Kidney (tissue), 14 donors: ENCODE measurements around the gene LMNA. TPM values are rescaled to one million over a fixed set of nuclear protein-coding genes. Genes with fewer than 3 reads are reported as not detected.

Experiments used
- DNase-seq, 5 donors: peaks; one replicate each; pipeline ENCODE4 v3.0.0-alpha.2; 2013 to 2020
- FAIRE-seq: peaks from 2 replicates; lab custom pipeline; 2012; peaks lifted over from hg19 to GRCh38; lab: Jason Lieb, UNC
- H3K27ac ChIP-seq, 2 donors: one replicate each; pipeline ENCODE4 v1.7.0; 2013; ENCODE audit warnings: low read depth in 2 of 2, low read length in 2 of 2, inconsistent platforms in 1 of 2
- H3K27me3 ChIP-seq: one replicate; pipeline ENCODE4 v1.7.1; 2013; ENCODE audit warnings: low read length, inconsistent platforms; ENCODE audit not compliant: control insufficient read depth, insufficient read depth
- H3K36me3 ChIP-seq, 3 donors: one replicate each; pipeline versions ENCODE4 v1.7.0 to v1.7.1; 2013; ENCODE audit warnings: low read length in 3 of 3, control low read depth in 1 of 3, inconsistent platforms in 1 of 3; ENCODE audit not compliant: insufficient read depth in 3 of 3, control insufficient read depth in 2 of 3
- H3K4me1 ChIP-seq, 3 donors: one replicate each; pipeline versions ENCODE4 v1.7.0 to v1.7.1; 2013; ENCODE audit warnings: low read length in 3 of 3, inconsistent platforms in 1 of 3, low read depth in 1 of 3; ENCODE audit not compliant: control insufficient read depth in 2 of 3, insufficient read depth in 2 of 3
- H3K4me3 ChIP-seq, 3 donors: one replicate each; pipeline versions ENCODE4 v1.7.0 to v1.8.1; 2013; ENCODE audit warnings: low read length in 3 of 3, control low read depth in 1 of 3, inconsistent platforms in 1 of 3
- H3K9ac ChIP-seq, 3 donors: one replicate each; pipeline versions ENCODE4 v1.7.0 to v1.7.1; 2013; ENCODE audit warnings: low read length in 3 of 3, control low read depth in 1 of 3, inconsistent platforms in 1 of 3
- H3K9me3 ChIP-seq, 3 donors: one replicate each; pipeline versions ENCODE4 v1.7.0 to v1.7.1; 2013; ENCODE audit warnings: low read length in 3 of 3, control low read depth in 1 of 3, inconsistent platforms in 1 of 3; ENCODE audit not compliant: control insufficient read depth in 2 of 3, insufficient read depth in 1 of 3
- CTCF ChIP-seq: IDR thresholded peaks from 3 replicates; pipeline ENCODE4 v1.5.1; 2012; ENCODE audit warnings: mild to moderate bottlenecking, moderate library complexity, borderline replicate concordance; ENCODE audit not compliant: insufficient read depth; ENCODE audit errors: extremely low read depth
- intact Hi-C: fragments of 100-400 bp; cut with DNase I; formaldehyde crosslinking; loops from one replicate; pipeline ENCODE4 v1.11.1; 2022
- polyA plus RNA-seq: library from polyadenylated mRNA; stranded (reverse); fragments of 350-450 nt; fragmentation: Illumina TruSeq; extraction: RNeasy Lipid Tissue Mini Kit (QIAGEN cat#74804); gene quantifications from one replicate; pipeline ENCODE4 v1.2.3, GENCODE V29; 2014; ENCODE audit warnings: low read depth, low replicate concordance; ENCODE audit not compliant: insufficient read depth
- total RNA-seq: library from RNA; stranded (reverse); fragmentation: NEBNext Ultra II Directional; extraction: Animal tissue kit (Norgen Biotek cat#: 25700); gene quantifications from one replicate; pipeline ENCODE4 v1.2.1, GENCODE V29; 2021
- donor health status: control.
- donor health status: control.
- donor health status: control.
- donor health status: control.
- donor health status: control.
- donor health status: DM: yes; HTN: yes; CAD: no.
- donor health status: Normal renal cell carcinoma (clear cell type).

The LMNA gene
- total and polyA plus RNA-seq, 2 donors from 2014 or later, result 145 to 384 TPM

GRCh38 chr1:156112276-156113137 lies 2.0 kb upstream of the LMNA start:
- Histone ChIP-seq H3K4me3 (no peak overlapping the region), H3K4me1 (peaks cover 0 to 10% (median 7%) of the 10 kb centered on the region in 3 donors), H3K36me3 (no peaks in the 10 kb centered on the region), H3K27ac (no peak overlapping the region), H3K9me3 (no peaks in the 10 kb centered on the region), H3K9ac (no peak overlapping the region), H3K27me3 (no peaks in the 10 kb centered on the region)
- FAIRE-seq (no peak), DNase-seq (no peak)
- intact Hi-C loops, result no loop called here
- no peak for TF ChIP-seq CTCF

DNA sequence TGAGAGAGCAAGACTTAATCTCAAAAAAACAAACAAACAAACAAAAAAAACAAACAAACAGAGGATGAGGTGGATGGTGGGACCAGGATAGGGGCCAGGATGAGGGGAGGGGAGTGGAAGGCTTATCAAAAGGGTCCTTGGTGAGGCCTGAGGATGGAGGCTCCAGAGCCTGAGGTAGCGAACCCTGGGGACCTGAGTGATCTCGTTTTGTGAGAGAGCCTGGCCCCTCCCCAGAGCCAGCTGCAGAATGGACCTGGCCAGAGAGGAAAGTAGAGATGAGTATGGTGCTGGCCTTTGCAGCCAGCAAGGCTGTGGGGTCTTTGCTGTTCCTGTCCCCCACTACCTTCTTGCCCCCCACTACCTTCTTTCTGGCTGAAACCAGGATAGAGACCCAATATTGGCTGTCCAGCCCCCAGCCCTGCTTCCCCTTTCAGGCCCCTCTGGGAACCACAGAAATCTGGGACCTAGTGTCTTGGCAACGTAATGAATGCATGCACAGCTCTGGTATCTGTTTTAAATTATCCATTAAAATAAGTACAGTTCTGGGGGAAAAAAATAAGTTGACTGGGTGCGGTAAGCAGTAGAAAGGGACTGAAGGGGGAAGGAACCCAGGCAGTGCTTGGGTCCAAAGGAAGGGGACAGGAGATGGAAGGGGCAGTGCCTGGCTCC lies 1.1 kb upstream of the LMNA start:
- Histone ChIP-seq H3K9ac (no peak overlapping the region), H3K9me3 (no peaks in the 10 kb centered on the region), H3K36me3 (no peaks in the 10 kb centered on the region), H3K27ac (peak overlapping the region; percentile 26 to 59), H3K4me1 (peaks cover 0 to 18% (median 9%) of the 10 kb centered on the region in 3 donors), H3K4me3 (no peak overlapping the region), H3K27me3 (no peaks in the 10 kb centered on the region)
- DNase-seq, result peak in 1 of 5 donors; percentile 29
- no peak for TF ChIP-seq CTCF
- intact Hi-C loops, result no loop called here
- no peak for FAIRE-seq

GRCh38 chr1:156114919-156115513 lies 505 bp downstream of the LMNA start:
- FAIRE-seq, result no peak

More at GRCh38 chr1:156114919-156115513, 505 bp downstream of the LMNA start:
- no peaks in the 10 kb centered on the region for H3K27me3 ChIP-seq
- intact Hi-C loops, result no loop called here
- peak overlapping the region; percentile 95 to 99 for H3K27ac ChIP-seq
- no peaks in the 10 kb centered on the region for H3K36me3 ChIP-seq
- peak in 4 of 5 donors; percentile 64 to 85 (median 68) for DNase-seq
- peaks cover 3 to 27% (median 16%) of the 10 kb centered on the region in 3 donors for H3K4me1 ChIP-seq
- H3K9me3 ChIP-seq, result no peaks in the 10 kb centered on the region
- H3K4me3 ChIP-seq, result peak overlapping the region; percentile 80 to 99 (median 89)
- TF ChIP-seq CTCF, result no peak
- peak overlapping the region; percentile 31 to 100 (median 89) for H3K9ac ChIP-seq
